H1 (cell line): ENCODE measurements around the gene LHPP. TPM values are rescaled to one million over a fixed set of nuclear protein-coding genes. Genes with fewer than 3 reads are reported as not detected.

Experiments
- CTCF ChIA-PET: fragments of 300-600 bp; sonication (Branson Sonifier 250); formaldehyde crosslinking; loops from one replicate; lab custom pipeline; 2021; ENCODE audit not compliant: partially characterized antibody; lab: Charles Lee
- POLR2A ChIA-PET: fragments of 300-600 bp; sonication (Branson Sonifier 250); formaldehyde crosslinking; loops from one replicate; lab custom pipeline; 2021; ENCODE audit warnings: inconsistent platforms; ENCODE audit not compliant: partially characterized antibody; lab: Charles Lee
- DNase-seq, 2 experiments: peaks; one replicate each; pipeline versions ENCODE4 v3.0.0 to v3.0.0-alpha.2; 2010 to 2022; ENCODE audit warnings: low spot score in 2 of 2, low read depth in 1 of 2, mixed read lengths in 1 of 2
- FAIRE-seq: peaks from 2 replicates; lab custom pipeline; 2011; peaks lifted over from hg19 to GRCh38; lab: Jason Lieb, UNC
- H2AFZ ChIP-seq: 2 replicates; pipeline ENCODE4 v1.8.1; 2012; ENCODE audit warnings: low read length, inconsistent platforms
- H2AK5ac ChIP-seq: 2 replicates; pipeline ENCODE4 v1.6.1; 2013; ENCODE audit warnings: low read depth, low read length
- H2BK120ac ChIP-seq: replicated peaks from 2 replicates; pipeline ENCODE3; 2013; ENCODE audit warnings: low read depth, low read length, inconsistent platforms
- H2BK12ac ChIP-seq: 2 replicates; pipeline ENCODE4 v1.6.1; 2013; ENCODE audit warnings: low read depth, low read length
- H2BK15ac ChIP-seq: 2 replicates; pipeline ENCODE4 v1.6.1; 2013; ENCODE audit warnings: low read length
- H2BK20ac ChIP-seq: 2 replicates; pipeline ENCODE4 v1.6.1; 2013; ENCODE audit warnings: low read length
- H2BK5ac ChIP-seq: 2 replicates; pipeline ENCODE4 v1.6.1; 2013; ENCODE audit warnings: low read depth, low read length
- H3K14ac ChIP-seq: 2 replicates; pipeline ENCODE4 v1.6.1; 2013; ENCODE audit warnings: inconsistent platforms; ENCODE audit not compliant: insufficient read length
- H3K18ac ChIP-seq: 2 replicates; pipeline ENCODE4 v1.6.1; 2013; ENCODE audit warnings: low read length; ENCODE audit errors: extremely low read depth
- H3K23ac ChIP-seq: 2 replicates; pipeline ENCODE4 v1.6.1; 2013; ENCODE audit warnings: inconsistent platforms; ENCODE audit not compliant: insufficient read length
- H3K23me2 ChIP-seq: 2 replicates; pipeline ENCODE4 v1.6.1; 2013; ENCODE audit warnings: low read depth, low read length
- H3K27ac ChIP-seq: 2 replicates; pipeline ENCODE4 v1.6.1; 2011; ENCODE audit warnings: low read depth, low read length, inconsistent platforms
- H3K27me3 ChIP-seq, 4 experiments: replicated peaks in 1 of 4; 1 replicate in 1 of 4; 2 replicates in 3 of 4; pipeline versions ENCODE4 v1.6.1 to v1.8.1; 2011 to 2013; ENCODE audit warnings: low read length in 3 of 4, mild to moderate bottlenecking in 3 of 4, inconsistent platforms in 2 of 4, mixed read lengths in 2 of 4, moderate library complexity in 1 of 4; ENCODE audit not compliant: control insufficient read depth in 3 of 4, insufficient read depth in 3 of 4; ENCODE audit errors: extremely low read depth in 1 of 4
- H3K36me3 ChIP-seq, 4 experiments: 2 replicates each; pipeline versions ENCODE4 v1.6.1 to v1.8.1; 2011 to 2013; ENCODE audit warnings: mild to moderate bottlenecking in 4 of 4, low read length in 3 of 4, moderate library complexity in 2 of 4, control low read depth in 1 of 4, inconsistent platforms in 1 of 4; ENCODE audit not compliant: insufficient read depth in 4 of 4, control insufficient read depth in 2 of 4
- H3K4ac ChIP-seq: replicated peaks from 2 replicates; pipeline ENCODE3; 2013; ENCODE audit warnings: low read length, low read depth, mixed read lengths, inconsistent platforms; ENCODE audit not compliant: insufficient read length
- H3K4me1 ChIP-seq, 4 experiments: replicated peaks in 1 of 4; 1 replicate in 1 of 4; 2 replicates in 3 of 4; pipeline versions ENCODE4 v1.6.1 to v1.8.1; 2011 to 2013; ENCODE audit warnings: low read length in 3 of 4, inconsistent platforms in 2 of 4, mixed read lengths in 1 of 4; ENCODE audit not compliant: insufficient read depth in 4 of 4, control insufficient read depth in 3 of 4
- H3K4me2 ChIP-seq, 2 experiments: 2 replicates each; pipeline versions ENCODE4 v1.6.1 to v1.8.1; 2011 to 2013; ENCODE audit warnings: low read depth in 2 of 2, low read length in 2 of 2, control low read depth in 1 of 2, inconsistent platforms in 1 of 2, mild to moderate bottlenecking in 1 of 2; ENCODE audit not compliant: insufficient read depth in 1 of 2
- H3K4me3 ChIP-seq, 4 experiments: fragments of 200-600, 300-600 bp in 1 of 4; sonication (generic), shearing (Covaris generic), sonication (Bioruptor Twin) in 1 of 4; 2 replicates each; pipeline versions ENCODE4 v1.5.1 to v1.8.1; 2011 to 2016; ENCODE audit warnings: low read length in 4 of 4, low read depth in 3 of 4, control low read depth in 2 of 4, inconsistent platforms in 2 of 4, mild to moderate bottlenecking in 2 of 4, mixed read lengths in 1 of 4, moderate library complexity in 1 of 4; ENCODE audit not compliant: insufficient read depth in 2 of 4; ENCODE audit errors: extremely low read depth in 1 of 4
- H3K56ac ChIP-seq: replicated peaks from 2 replicates; pipeline ENCODE3; 2013; ENCODE audit warnings: low read depth, mild to moderate bottlenecking, mixed read lengths, low read length, inconsistent platforms; ENCODE audit not compliant: insufficient read length
- H3K79me1 ChIP-seq: 2 replicates; pipeline ENCODE4 v1.6.1; 2013; ENCODE audit warnings: low read depth, low read length, control low read depth
- H3K79me2 ChIP-seq, 2 experiments: 2 replicates each; pipeline versions ENCODE4 v1.6.1 to v1.8.1; 2012 to 2013; ENCODE audit warnings: low read length in 2 of 2, mild to moderate bottlenecking in 2 of 2, inconsistent platforms in 1 of 2; ENCODE audit not compliant: insufficient read depth in 2 of 2, control insufficient read depth in 1 of 2
- H3K9ac ChIP-seq, 4 experiments: replicated peaks in 1 of 4; 1 replicate in 1 of 4; 2 replicates in 3 of 4; pipeline versions ENCODE4 v1.6.1 to v1.8.1; 2011 to 2013; ENCODE audit warnings: low read depth in 3 of 4, low read length in 3 of 4, control low read depth in 2 of 4, mild to moderate bottlenecking in 2 of 4, moderate library complexity in 2 of 4, inconsistent platforms in 1 of 4; ENCODE audit errors: extremely low read depth in 1 of 4
- H3K9me3 ChIP-seq, 2 experiments: 2 replicates each; pipeline versions ENCODE4 v1.6.1 to v1.8.1; 2012 to 2013; ENCODE audit warnings: mild to moderate bottlenecking in 2 of 2, moderate library complexity in 2 of 2, control low read depth in 1 of 2, inconsistent platforms in 1 of 2, low read depth in 1 of 2, low read length in 1 of 2, mixed read lengths in 1 of 2; ENCODE audit not compliant: insufficient read depth in 2 of 2
- H4K20me1 ChIP-seq, 2 experiments: replicated peaks in 1 of 2; 2 replicates each; pipeline versions ENCODE3 to v1.8.1; 2011 to 2013; ENCODE audit warnings: inconsistent platforms in 2 of 2, low read length in 2 of 2, mild to moderate bottlenecking in 1 of 2; ENCODE audit not compliant: insufficient read depth in 2 of 2, control insufficient read depth in 1 of 2
- H4K5ac ChIP-seq: 2 replicates; pipeline ENCODE4 v1.6.1; 2013; ENCODE audit warnings: low read length, low read depth, mixed read lengths, inconsistent platforms; ENCODE audit not compliant: insufficient read length
- H4K8ac ChIP-seq: 2 replicates; pipeline ENCODE4 v1.8.0; 2013; ENCODE audit warnings: mild to moderate bottlenecking, moderate library complexity, low read length, inconsistent platforms; ENCODE audit not compliant: insufficient read depth; ENCODE audit errors: extremely low read depth
- H4K91ac ChIP-seq: replicated peaks from 2 replicates; pipeline ENCODE3; 2013; ENCODE audit warnings: low read length, mixed read lengths, inconsistent platforms; ENCODE audit not compliant: insufficient read length
- BCL11A ChIP-seq, 2 experiments: IDR thresholded peaks; one replicate each; pipeline ENCODE4 v1.6.1; 2011; ENCODE audit warnings: low read depth in 2 of 2, low read length in 2 of 2, mild to moderate bottlenecking in 2 of 2
- CREB1 ChIP-seq: IDR thresholded peaks from 2 replicates; pipeline ENCODE4 v1.6.1; 2012; ENCODE audit warnings: inconsistent platforms
- HDAC6 ChIP-seq: IDR thresholded peaks from one replicate; pipeline ENCODE4 v1.7.1; 2012; ENCODE audit warnings: low read depth, mild to moderate bottlenecking, inconsistent platforms, low read length, moderate library complexity
- SP1 ChIP-seq: IDR thresholded peaks from 2 replicates; pipeline ENCODE4 v1.6.1; 2011; ENCODE audit warnings: low read depth, low read length
- SUZ12 ChIP-seq: fragments of 200-600 bp; sonication (generic); IDR thresholded peaks from 2 replicates; pipeline ENCODE4 v1.6.1; 2012; ENCODE audit warnings: mild to moderate bottlenecking, inconsistent platforms, low read length, moderate library complexity, mixed read lengths
- WGBS, 2 experiments: shearing (Covaris generic) in 1 of 2; methylation state at CpG; one replicate each; pipeline versions ENCODE4 v1.1.6 to v1.1.7; 2013 to 2015; ENCODE audit warnings: low lambda C conversion rate in 2 of 2, mixed read lengths in 2 of 2, inconsistent platforms in 1 of 2, low coverage in 1 of 2, missing lambda C conversion rate in 1 of 2; ENCODE audit not compliant: insufficient replicate concordance in 2 of 2, insufficient coverage in 1 of 2, insufficient read length in 1 of 2; ENCODE audit errors: extremely low coverage in 1 of 2, missing lambda C conversion rate in 1 of 2; 5-methylcytosine and 5-hydroxymethylcytosine counted together
- polyA plus RNA-seq, 7 experiments: library from polyadenylated mRNA; depleted of rRNA in 3 of 7; stranded (reverse) in 5 of 7; unstranded in 2 of 7; fragments of >200 nt in 5 of 7; fragments of 200-250 nt in 2 of 7; gene quantifications; 1 replicate in 5 of 7; 2 replicates in 1 of 7; 4 replicates in 1 of 7; pipeline versions ENCODE4 v1.2.1 to v1.2.3, GENCODE V29; 2011 to 2013; ENCODE audit warnings: missing spikeins in 2 of 7, mixed read lengths in 2 of 7
- total RNA-seq: library from RNA; stranded (reverse); fragmentation: NEBNext Ultra II Directional; extraction: Animal tissue kit (Norgen Biotek cat#: 25700); gene quantifications from 2 replicates; pipeline ENCODE4 v1.2.1, GENCODE V29; 2021

The LHPP gene
- total and polyA plus RNA-seq, 2 of the 8 experiments (the other 6 are each of a cell fraction or from before 2014, with no cell fraction given) = 26.0 to 45.0 TPM

DNA sequence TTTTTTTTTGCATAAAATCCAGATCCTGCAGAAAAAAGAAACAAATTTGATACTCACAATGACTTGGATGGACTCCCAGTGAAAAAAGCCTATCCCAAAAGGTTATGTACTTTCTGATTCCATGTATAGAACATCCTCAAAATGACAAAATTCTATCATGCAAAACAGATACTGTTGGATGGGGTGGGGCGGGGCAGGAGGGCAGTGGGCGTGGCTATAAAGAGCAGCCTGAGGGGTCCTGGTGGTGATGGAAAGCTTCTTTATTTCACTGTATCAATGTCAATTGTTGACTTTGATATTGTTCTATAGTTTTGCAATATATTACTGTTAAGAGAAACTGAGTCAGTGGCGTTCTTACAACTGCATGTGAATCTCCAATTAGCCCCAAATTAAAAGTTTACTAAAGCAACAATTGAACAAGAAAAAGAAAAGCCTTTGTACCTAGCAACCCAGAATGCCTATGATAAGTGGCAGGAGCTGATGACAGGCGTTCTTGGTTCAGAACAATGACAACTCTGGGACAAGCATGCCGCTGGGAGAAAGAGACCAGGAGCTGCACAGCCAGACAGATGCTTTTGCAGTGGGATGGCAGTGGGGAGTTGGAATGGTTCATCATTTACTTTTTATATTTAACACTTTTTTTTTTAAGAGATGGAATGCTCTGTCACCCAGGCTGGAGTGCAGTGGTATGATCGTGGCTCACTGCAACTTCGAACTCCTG, 101.9 kb downstream of the LHPP start:
- WGBS, 2 experiments = 85% methylated on average over 7 of the region's 7 CpGs; no CpG with 5 or more reads in 1 of the 2 experiments
- no peak for FAIRE-seq
- CTCF ChIA-PET = interaction anchor here (0.6 to 27.9 kb wide), 5 partner anchors 13 to 1320 kb away, joined by 3 to 681 read pairs (median 3); no protein-coding TSS in a partner anchor

More for the DNA sequence above, 101.9 kb downstream of the LHPP start:
- Histone ChIP-seq H2AK5ac (no peak overlapping the region), H3K9ac (no peak overlapping the region), H2BK5ac (no peak overlapping the region), H3K23me2 (no peaks in the 10 kb centered on the region), H3K27ac (no peak overlapping the region), H3K56ac (no peak overlapping the region), H3K4ac (no peak overlapping the region), H3K4me3 (no peak overlapping the region), H2BK20ac (no peak overlapping the region), H3K14ac (no peak overlapping the region), H2BK120ac (no peak overlapping the region), H3K79me1 (no peaks in the 10 kb centered on the region), H3K4me2 (no peak overlapping the region), H3K18ac (no peak overlapping the region), H4K8ac (no peak overlapping the region), H3K27me3 (no peaks in the 10 kb centered on the region), H2AFZ (no peak overlapping the region), H4K20me1 (peaks cover 0 to 5% of the 10 kb centered on the region in 2 experiments), H3K79me2 (no peaks in the 10 kb centered on the region), H2BK12ac (no peak overlapping the region), H3K9me3 (no peaks in the 10 kb centered on the region), H3K4me1 (peaks cover 3 to 9% (median 7%) of the 10 kb centered on the region in 4 experiments; a peak in 6 of 7 replicates), H4K5ac (no peak overlapping the region), H4K91ac (no peak overlapping the region), H2BK15ac (no peak overlapping the region), H3K23ac (no peak overlapping the region), H3K36me3 (no peaks in the 10 kb centered on the region)
- DNase-seq = no peak
- POLR2A ChIA-PET = interaction anchor here (0.7 kb wide), 1 partner anchor 18 kb away, joined by 4 read pairs; no protein-coding TSS in a partner anchor
- TF ChIP-seq SUZ12 = no peak
- no peak for TF ChIP-seq BCL11A (IDR thresholded peaks at IDR 0.05; ENCODE audit: low read depth in 2 of 2, low read length in 2 of 2)
- no peak for TF ChIP-seq CREB1
- no peak for TF ChIP-seq SP1
- no peak for TF ChIP-seq HDAC6
